Smooth muscle cell of the brain vasculature (primary cell): Measurements from ENCODE around the gene NAT8.
"Not testable (repeated sequence)": the region's sequence is repeated elsewhere in the genome, so short reads cannot be mapped to it uniquely, and the experiment has no call there.

Experiments
- DNase-seq: peaks from one replicate; pipeline ENCODE4 v3.0.0-alpha.2; 2012; ENCODE audit warnings: low read depth, low spot score

Gene NAT8

DNA sequence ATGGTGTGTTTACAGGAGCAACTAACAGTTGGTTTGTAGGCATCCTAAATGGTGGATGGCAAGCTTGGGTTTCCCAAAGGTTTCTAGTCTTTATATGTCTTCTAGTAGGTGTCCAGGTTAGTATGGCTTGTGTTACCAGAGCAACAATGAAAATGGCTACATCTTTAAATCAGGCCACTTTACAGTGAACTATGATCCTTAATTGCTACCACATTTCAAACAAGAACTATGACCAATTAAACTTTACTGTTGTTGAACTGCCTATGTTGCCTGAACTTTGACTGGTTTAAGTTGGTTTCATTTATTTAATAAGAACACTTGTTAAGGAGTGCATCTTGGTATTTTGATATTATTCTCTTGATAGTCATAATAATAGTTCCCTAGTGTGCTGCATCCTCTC lies 5.2 kb downstream of the NAT8 start:
- not testable (repeated sequence) for DNase-seq

DNA sequence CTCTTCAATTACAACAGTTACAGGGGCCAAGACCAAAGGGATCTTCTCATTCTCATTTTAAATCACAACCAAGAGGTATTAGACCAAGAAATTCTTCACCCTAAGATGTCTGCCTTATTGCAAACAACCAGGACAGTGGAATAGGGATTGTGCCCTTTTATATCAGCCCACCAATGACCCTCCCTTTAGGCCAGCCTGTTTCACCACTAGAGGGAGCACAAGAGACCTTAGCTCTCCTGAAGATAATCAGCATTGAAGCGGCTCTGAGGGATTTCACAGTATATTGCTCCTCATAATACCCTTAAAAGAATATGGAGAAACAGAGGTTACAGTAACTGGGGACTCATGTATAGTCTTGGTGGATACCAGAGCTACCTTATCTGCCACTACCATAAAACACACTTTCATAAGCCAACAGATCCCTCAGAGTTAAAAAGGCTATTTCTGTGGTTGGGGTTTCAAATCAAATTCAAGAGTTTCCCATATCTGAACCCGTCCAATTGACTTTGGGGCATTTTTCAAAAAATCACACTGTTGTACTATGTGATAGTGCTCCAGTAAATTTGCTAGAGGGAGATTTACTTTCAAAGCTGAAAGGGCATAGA lies 11.5 kb downstream of the NAT8 start:
- not testable (repeated sequence) for DNase-seq

DNA sequence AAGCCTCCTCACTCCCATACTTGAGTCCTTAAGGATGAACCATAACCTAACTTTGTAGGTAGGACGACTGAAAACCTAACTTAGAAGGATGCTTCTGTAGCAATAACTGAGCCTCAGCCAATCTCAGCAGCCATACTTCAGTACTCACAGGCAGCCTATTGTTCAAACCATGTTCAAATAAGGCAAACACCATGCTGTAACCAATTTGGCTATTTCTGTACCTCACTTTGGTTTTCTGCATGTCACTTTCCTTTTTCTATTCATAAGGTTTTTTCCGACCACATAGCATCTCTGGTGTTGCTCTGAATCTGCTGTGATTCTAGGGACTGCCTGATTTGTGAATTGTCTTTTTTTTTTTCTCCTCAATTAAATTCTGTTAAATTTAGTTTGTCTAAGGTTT lies 13.7 kb downstream of the NAT8 start:
- DNase-seq = not testable (repeated sequence)

DNA sequence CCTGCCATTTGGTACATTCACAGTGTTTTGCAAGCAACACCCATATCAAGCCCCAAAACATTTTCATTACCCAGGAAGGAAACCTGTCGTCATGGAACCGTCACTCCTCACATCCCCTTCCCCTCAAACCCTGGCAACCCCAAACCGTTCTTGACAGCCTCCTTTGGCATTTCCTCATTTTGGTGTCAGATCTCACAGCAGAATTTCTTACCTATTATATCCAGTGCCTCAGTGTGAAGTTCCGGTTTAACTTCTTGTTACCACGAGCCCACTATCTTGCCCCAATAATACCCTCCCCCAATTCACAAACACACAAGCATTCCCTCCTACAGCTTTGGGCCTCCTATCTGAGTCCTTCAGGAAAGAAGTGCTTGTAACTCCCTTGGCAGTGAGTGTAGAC lies 16.0 kb downstream of the NAT8 start:
- not testable (repeated sequence) for DNase-seq

DNA sequence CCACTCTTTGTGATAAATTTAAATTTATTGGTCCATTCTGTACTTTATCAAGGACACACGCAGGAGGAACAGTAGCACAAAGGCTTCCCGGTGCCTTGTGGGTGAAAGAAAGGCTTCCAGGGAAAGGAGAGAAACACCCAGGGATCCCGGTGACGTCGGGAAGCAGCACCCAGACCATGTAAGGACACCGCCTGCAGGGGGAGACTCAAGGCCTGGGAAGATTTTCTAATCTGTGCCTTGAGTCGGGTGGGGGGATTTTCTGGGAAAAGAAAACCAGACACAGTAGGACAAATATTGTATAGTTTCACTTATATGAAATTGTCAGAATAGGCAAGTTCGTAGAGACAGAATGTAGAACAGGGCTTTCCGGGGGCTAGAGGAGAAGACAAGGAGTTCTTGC lies 17.6 kb downstream of the NAT8 start:
- not testable (repeated sequence) for DNase-seq

DNA sequence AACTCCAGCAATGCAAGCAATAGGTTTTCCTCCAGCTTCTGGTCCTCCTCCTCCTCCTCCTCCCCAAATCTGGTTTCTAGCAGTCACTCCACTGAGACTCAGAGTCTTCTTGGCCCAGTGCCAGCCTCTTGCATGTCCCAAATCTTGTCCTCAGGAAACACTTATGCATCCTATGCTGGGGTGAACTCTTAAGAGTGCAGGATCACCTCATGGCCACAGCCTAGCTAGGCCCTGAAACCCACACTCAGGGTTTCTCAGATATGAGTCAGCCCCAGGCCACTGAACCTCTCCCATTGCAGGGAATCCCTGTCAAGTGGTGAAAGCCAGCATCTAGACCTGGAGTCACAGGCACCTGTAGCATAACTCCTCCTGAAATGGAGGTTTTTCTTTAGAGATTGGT lies 18.2 kb downstream of the NAT8 start:
- DNase-seq = not testable (repeated sequence)

DNA sequence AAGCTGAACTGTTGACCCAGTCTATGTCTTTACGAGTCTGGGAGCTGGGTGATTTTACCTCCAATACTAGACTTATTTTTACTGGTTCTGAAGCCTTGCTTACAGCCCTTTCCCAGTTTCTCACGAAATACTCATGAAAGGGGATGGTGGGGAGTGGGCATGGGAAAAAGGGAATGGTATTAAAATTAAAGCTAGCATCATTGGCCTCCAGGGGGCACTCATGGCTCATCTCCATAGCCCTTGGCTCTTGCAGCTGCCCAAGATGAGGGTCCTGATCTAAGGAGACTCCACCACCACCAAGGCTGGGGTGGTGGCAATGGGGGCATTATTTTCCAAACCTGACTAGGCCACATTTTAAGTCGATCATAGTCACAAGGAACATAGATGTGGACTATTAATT lies 22.3 kb downstream of the NAT8 start:
- not testable (repeated sequence) for DNase-seq

DNA sequence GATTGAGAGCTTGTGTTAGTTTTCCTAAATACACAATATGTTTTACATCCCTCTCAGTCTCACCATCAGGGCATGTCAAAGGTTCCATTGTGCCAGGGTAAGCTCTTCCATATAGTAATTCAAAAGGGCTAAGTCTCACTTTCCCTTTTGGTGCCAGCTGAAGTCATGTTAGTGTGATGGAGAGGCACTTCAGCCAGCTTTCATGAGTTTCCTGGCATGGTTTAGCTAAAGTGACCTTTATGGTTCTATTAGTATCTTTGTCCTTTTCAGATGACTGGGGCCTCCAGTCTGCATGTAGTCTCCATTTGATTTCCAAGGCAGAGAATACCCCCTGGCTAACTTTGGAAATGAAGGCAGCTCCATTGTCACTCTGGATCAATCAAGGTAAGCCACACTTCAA lies 27.2 kb downstream of the NAT8 start:
- no peak for DNase-seq

DNA sequence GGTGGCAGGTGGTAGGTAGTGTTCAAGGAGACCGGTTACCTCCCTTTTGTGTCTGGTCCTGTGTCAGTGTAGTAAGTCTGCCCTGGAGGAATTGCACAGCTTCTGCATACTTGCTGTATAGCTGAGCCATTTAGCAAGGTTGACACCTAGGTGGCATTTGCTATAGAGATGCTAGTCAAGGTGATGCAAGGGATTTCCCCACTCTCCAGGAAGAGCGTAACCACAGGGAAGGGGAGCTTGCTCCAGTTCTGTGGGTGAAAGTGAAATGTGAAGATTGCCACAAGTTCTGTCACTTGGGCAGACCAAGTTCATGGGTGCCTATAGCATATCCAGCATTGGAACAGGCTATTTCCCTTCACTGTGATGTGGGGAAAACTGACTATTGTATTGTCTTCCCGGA lies 28.1 kb downstream of the NAT8 start:
- DNase-seq = no peak

DNA sequence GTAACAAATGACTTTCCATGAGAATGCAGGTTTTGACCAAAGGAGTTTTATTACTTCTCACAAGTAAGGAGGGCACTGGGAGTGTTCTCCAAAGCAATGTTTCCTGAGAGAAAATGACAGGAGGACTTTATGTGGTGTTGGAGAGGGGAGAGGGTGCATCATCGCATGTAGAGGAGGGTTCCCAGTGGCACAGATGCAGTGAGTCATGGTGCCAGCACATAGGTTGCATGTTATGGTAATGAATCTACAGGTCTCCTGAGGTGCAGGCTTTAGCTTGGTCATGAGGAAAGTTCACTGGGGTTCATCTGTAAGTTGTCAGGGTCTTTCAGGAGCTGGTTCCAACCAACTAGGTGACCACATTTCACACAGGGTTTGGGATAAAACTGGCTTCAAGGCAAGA lies 30.4 kb downstream of the NAT8 start:
- no peak for DNase-seq

DNA sequence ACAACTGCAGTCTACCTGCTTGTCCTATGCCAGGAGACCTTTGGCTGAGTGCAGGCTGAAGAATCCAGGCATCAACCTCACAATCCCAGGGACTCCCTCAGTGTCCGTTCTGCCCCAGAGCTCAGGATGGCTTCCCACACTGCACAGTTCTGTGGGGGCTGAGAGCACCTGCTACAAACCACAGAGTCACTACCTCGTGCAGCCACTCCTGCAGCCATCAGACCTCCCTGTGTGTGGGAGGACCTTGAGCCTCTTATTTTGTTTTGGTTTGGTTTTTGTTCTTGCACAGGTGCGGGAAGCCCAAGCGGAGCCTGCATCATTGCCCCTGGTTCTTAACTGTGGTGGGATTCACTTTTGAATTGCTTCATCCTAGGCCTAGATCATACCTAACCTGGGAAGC lies 31.0 kb downstream of the NAT8 start:
- no peak for DNase-seq

DNA sequence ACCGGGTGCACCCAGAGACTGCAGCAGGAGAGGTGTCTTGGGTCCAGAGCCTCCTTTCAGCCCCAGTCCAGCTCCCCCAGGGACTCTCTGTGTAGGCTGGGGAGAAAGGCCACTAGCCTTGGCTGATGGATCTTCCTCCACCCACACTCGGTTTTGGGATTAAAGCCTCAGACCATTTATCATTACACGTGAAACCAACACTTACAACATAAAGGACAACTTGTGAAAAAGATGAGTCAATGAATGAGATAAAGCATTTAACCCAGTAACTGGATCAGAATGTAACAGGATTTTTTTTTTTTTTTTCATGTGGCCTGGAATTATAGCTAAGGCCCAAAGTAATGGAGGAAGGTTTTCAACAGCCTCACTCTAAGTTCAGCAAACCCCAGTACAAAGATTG lies 32.1 kb downstream of the NAT8 start:
- no peak for DNase-seq

DNA sequence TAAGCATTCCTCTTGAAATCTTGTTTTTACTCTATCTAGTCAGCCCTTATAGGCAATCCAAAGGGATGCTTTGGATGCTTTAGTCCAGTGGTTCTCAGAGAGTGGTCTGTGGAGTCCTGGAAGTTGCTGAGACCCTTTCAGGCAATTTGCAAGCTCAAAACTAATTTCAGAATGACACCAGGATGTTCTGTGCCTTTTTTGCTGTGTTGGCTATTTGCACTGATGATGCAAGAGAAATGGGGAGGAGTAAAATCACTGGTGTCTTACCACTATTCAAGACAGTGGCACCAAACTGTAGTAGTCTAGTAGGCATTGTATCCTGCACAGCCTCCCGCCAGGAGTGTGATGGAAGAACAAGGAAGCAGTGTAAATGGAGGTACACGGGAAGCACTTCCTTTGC lies 37.6 kb downstream of the NAT8 start:
- DNase-seq = not testable (repeated sequence)

DNA sequence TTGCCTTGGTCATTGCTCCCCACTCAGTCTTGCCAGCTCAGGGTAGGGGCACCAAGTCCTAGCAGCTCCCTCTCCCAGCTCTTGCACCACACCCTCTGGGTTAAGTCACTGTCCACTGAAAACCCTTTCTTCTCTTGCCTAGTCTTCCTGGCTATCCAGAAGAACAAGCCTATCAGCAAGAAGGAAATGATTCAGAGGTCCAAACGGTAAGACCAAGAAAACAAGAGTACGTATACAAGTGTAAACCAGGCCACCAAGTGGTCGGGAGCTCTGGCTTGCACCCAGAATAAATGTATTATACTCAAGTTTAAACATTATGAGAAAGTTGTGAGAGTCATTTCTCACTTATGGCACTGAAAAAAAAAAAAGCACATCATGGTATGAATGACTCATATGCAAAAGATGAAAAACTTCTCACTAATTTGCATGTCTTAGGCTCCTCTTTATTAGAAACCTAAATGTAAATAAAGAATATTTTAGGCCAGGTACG lies 39.1 kb downstream of the NAT8 start:
- DNase-seq = not testable (repeated sequence)

DNA sequence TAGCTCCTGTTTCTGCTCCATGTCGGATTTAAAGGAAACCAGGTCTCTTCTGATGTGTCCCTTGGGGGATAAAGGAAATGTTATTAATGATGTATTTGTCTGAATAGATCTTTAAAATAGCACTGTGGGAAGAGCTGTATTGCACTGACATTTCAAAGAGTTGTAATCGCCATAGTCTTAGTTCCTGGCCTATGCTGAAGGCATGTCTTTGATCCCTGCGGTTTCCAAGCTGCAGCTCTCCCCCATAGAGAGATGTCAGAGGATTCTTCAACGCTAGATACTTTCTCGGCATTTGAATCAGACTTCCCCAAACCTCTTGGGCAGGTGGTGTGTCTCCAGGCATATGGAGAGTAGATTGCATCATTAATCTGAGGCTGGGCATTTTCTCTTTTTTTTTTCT lies 40.4 kb downstream of the NAT8 start:
- no peak for DNase-seq

DNA sequence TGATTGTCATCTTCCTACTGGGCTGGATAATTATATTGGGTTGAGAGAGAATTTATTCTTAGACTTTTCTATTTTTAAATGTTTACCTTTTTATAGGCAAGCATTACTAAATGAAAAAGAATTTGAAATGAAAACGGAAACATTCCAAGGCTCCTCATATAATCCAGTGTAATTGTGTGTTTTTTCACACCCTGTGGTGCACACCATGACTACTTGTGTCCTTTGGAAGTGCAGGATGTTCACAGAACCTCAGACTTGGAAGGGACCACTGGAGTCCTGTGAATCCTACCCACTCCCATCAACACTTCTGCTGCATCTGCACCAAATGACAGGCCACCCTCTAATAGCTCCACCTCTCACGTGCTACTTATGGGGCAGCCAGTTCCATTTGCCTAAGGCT lies 48.0 kb downstream of the NAT8 start:
- peak; percentile 17 for DNase-seq

DNA sequence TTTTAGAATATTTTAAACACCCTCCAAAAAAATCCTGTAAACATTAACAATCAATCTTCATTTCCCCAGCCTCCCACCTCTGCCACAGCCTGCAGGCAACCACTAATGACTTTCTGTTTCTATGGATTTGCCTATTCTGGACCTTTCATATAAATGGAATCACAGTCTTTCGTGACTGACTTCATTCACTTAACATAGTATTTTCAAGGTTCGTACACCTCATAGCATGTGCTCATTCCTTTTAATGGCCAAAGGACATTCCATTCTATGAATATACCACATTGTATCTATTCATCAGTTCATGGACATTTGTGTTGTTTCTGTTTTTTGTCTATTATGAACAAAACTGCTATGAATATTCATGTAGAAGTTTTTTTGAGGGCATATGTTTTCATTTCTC lies 48.5 kb downstream of the NAT8 start:
- DNase-seq = no peak
